ENCODE results near the gene ACRBP. TPM values are rescaled to one million over a fixed set of nuclear protein-coding genes. Genes with fewer than 3 reads are reported as not detected.
A peak's percentile ranks its signal among the peaks of the same experiment; 100 is the strongest.
"Not testable (repeated sequence)": the region's sequence is repeated elsewhere in the genome, so short reads cannot be mapped to it uniquely, and the experiment has no call there.

Gene ACRBP
- total RNA-seq, 1 experiment from 2014 or later = 0.77 TPM

DNA sequence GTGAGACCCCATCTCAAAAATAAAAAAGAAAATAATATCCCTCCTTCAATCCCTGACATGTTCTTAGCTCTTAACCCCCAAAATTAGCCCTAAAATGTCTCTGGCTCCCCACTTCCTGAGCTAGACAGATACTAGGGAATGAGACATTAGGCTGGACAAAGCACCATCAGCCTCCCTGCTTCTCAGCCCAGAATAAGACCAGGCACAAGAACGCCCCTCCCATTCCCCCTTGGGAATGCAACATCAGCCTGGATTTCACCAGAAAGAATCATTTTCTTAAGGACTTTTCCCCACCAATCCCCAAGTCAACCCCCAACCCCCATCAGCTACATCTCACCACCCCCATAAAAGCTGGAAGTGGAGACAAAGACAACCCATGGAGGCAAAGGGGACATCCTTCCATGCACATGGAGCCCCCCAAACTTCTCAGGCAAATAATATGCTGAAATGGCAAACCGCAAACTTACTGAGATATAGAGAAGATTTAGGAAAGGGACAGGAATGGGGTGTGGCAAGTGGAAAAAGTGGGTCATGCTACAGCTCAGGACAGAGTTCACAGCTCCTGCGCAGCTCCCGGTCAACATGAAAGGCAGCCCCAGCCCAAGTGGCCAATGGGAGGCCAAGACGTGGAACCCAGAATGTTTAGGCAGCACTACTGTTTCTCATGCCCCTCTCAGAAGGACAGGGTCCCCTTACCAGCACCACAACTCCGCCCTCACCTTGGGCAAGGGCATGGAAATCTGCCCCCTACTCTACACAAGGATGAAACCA lies 42.8 kb downstream of the ACRBP start:
- ChIA-PET POLR2A (ENCODE audit: unreplicated experiment) (no interaction called here), CTCF (no interaction called here)
- Histone ChIP-seq H3K79me2 (ENCODE audit: low read length) (peaks cover 68% of the 10 kb centered on the region), H3K36me3 (ENCODE audit: low read depth, low read length) (peaks cover 33% of the 10 kb centered on the region), H3K9me3 (ENCODE audit: low read length) (no peaks in the 10 kb centered on the region), H3K9ac (ENCODE audit: low read length) (peak overlapping the region; percentile 78; the same call in 1 of the 2 replicates), H3F3A (ENCODE audit: low read length, unreplicated experiment) (no peaks in the 10 kb centered on the region), H3K4me3 (ENCODE audit: low read length) (peak overlapping the region; percentile 94), H3K4me2 (ENCODE audit: low read length) (peak overlapping the region; percentile 91), H3K9me2 (replicated peaks; ENCODE audit: low read length) (no peaks in the 10 kb centered on the region), H3K27ac (ENCODE audit: low read length) (no peak overlapping the region), H3K4me1 (ENCODE audit: insufficient read depth, low read length) (peaks cover 27% of the 10 kb centered on the region), H3K27me3 (ENCODE audit: low read length) (no peaks in the 10 kb centered on the region), H4K20me1 (ENCODE audit: low read length) (peaks cover 31% of the 10 kb centered on the region), H2AFZ (ENCODE audit: low read length) (no peak overlapping the region)
- DNase-seq (no peak), ATAC-seq (no peak)
- BruUV-seq (replicated peaks) = no TSS peak
- intact Hi-C loops (cut with micrococcal nuclease) = no loop called here
- TF ChIP-seq, protein P1, sequence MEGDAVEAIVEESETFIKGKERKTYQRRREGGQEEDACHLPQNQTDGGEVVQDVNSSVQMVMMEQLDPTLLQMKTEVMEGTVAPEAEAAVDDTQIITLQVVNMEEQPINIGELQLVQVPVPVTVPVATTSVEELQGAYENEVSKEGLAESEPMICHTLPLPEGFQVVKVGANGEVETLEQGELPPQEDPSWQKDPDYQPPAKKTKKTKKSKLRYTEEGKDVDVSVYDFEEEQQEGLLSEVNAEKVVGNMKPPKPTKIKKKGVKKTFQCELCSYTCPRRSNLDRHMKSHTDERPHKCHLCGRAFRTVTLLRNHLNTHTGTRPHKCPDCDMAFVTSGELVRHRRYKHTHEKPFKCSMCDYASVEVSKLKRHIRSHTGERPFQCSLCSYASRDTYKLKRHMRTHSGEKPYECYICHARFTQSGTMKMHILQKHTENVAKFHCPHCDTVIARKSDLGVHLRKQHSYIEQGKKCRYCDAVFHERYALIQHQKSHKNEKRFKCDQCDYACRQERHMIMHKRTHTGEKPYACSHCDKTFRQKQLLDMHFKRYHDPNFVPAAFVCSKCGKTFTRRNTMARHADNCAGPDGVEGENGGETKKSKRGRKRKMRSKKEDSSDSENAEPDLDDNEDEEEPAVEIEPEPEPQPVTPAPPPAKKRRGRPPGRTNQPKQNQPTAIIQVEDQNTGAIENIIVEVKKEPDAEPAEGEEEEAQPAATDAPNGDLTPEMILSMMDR (conservative IDR thresholded peaks at IDR 0.05; ENCODE audit: low read depth, low read length) = no peak
- TF ChIP-seq EZH2phosphoT487 (IDR thresholded peaks at IDR 0.05; ENCODE audit: borderline replicate concordance, low read length) (no peak), EZH2 (IDR thresholded peaks at IDR 0.05; ENCODE audit: low read length, unreplicated experiment) (no peak)

- no peak overlapping the region for H3K27ac ChIP-seq (ENCODE audit: low read length)
- peaks cover 68% of the 10 kb centered on the region for H3K79me2 ChIP-seq (ENCODE audit: low read length)
- H3K9me3 ChIP-seq (ENCODE audit: low read length) = no peaks in the 10 kb centered on the region
- ChIA-PET POLR2A (ENCODE audit: unreplicated experiment) (no interaction called here), CTCF (no interaction called here)
- no peak overlapping the region for H3K9ac ChIP-seq (ENCODE audit: low read length)
- H3F3A ChIP-seq (ENCODE audit: low read length, unreplicated experiment) = no peaks in the 10 kb centered on the region
- no peak overlapping the region for H2AFZ ChIP-seq (ENCODE audit: low read length)
- TF ChIP-seq, protein P1 (conservative IDR thresholded peaks at IDR 0.05; ENCODE audit: low read depth, low read length) = no peak
- TF ChIP-seq EZH2phosphoT487 (IDR thresholded peaks at IDR 0.05; ENCODE audit: borderline replicate concordance, low read length) (no peak), EZH2 (IDR thresholded peaks at IDR 0.05; ENCODE audit: low read length, unreplicated experiment) (no peak)
- no peaks in the 10 kb centered on the region for H3K9me2 ChIP-seq (replicated peaks; ENCODE audit: low read length)
- no peak overlapping the region for H3K4me2 ChIP-seq (ENCODE audit: low read length)
- peaks cover 31% of the 10 kb centered on the region for H4K20me1 ChIP-seq (ENCODE audit: low read length)
- no peak overlapping the region for H3K4me3 ChIP-seq (ENCODE audit: low read length)
- peaks cover 43% of the 10 kb centered on the region for H3K36me3 ChIP-seq (ENCODE audit: low read depth, low read length)
- ATAC-seq (no peak), DNase-seq (no peak)
- no TSS peak for BruUV-seq (replicated peaks)
- peaks cover 23% of the 10 kb centered on the region for H3K4me1 ChIP-seq (ENCODE audit: insufficient read depth, low read length)
- intact Hi-C loops (cut with micrococcal nuclease) = no loop called here
- no peaks in the 10 kb centered on the region for H3K27me3 ChIP-seq (ENCODE audit: low read length)
Observed at GRCh38 chr12:6603095-6603567, 44.1 kb downstream of the ACRBP start.

GRCh38 chr12:6602526-6602925 lies 44.7 kb downstream of the ACRBP start:
- no peak overlapping the region for H2AFZ ChIP-seq (ENCODE audit: low read length)
- CTCF ChIA-PET = no interaction called here
- no peak overlapping the region for H3K9ac ChIP-seq (ENCODE audit: low read length)
- H3K9me2 ChIP-seq (replicated peaks; ENCODE audit: low read length) = no peaks in the 10 kb centered on the region
- no peak overlapping the region for H3K27ac ChIP-seq (ENCODE audit: low read length)
- H3K4me1 ChIP-seq (ENCODE audit: insufficient read depth, low read length) = peaks cover 17% of the 10 kb centered on the region
- ATAC-seq (no peak), DNase-seq (no peak)
- no peak overlapping the region for H3K4me2 ChIP-seq (ENCODE audit: low read length)
- POLR2A ChIA-PET (ENCODE audit: unreplicated experiment) = no interaction called here
- peaks cover 48% of the 10 kb centered on the region for H3K36me3 ChIP-seq (ENCODE audit: low read depth, low read length)
- H3K9me3 ChIP-seq (ENCODE audit: low read length) = no peaks in the 10 kb centered on the region
- peaks cover 31% of the 10 kb centered on the region for H4K20me1 ChIP-seq (ENCODE audit: low read length)
- intact Hi-C loops (cut with micrococcal nuclease) = no loop called here
- TF ChIP-seq EZH2 (IDR thresholded peaks at IDR 0.05; ENCODE audit: low read length, unreplicated experiment) = no peak
- TF ChIP-seq, protein P1 (conservative IDR thresholded peaks at IDR 0.05; ENCODE audit: low read depth, low read length) = no peak
- TF ChIP-seq EZH2phosphoT487 (IDR thresholded peaks at IDR 0.05; ENCODE audit: borderline replicate concordance, low read length) = no peak
- BruUV-seq (replicated peaks) = no TSS peak
- H3K79me2 ChIP-seq (ENCODE audit: low read length) = peaks cover 68% of the 10 kb centered on the region
- no peak overlapping the region for H3K4me3 ChIP-seq (ENCODE audit: low read length)
- no peaks in the 10 kb centered on the region for H3F3A ChIP-seq (ENCODE audit: low read length, unreplicated experiment)
- H3K27me3 ChIP-seq (ENCODE audit: low read length) = no peaks in the 10 kb centered on the region

DNA sequence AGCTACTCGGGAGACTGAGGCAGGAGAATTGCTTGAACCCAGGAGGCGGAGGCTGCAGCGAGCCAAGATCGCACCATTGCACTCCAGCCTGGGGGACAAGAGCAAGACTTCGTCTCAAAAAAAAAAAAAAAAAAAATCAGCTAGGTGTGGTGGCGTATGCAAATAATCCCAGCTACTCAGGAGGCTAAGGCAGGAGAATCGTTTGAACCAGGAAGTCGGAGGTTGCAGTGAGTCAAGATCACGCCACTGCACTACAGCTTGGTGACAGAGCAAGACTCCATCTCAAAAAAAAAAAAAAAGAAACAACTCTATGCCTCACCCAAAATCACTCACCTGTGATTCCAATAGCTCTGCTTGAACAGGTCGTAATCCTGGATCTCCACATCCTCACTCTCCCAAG lies 51.6 kb downstream of the ACRBP start:
- H3F3A ChIP-seq (ENCODE audit: low read length, unreplicated experiment); ATAC-seq; H3K4me2 ChIP-seq (ENCODE audit: low read length); H2AFZ ChIP-seq (ENCODE audit: low read length); H3K9me3 ChIP-seq (ENCODE audit: low read length); H3K4me1 ChIP-seq (ENCODE audit: insufficient read depth, low read length); CTCF ChIA-PET; H3K9me2 ChIP-seq (replicated peaks; ENCODE audit: low read length); H3K27me3 ChIP-seq (ENCODE audit: low read length); H3K9ac ChIP-seq (ENCODE audit: low read length); POLR2A ChIA-PET (ENCODE audit: unreplicated experiment); BruUV-seq (replicated peaks); H3K27ac ChIP-seq (ENCODE audit: low read length); H3K79me2 ChIP-seq (ENCODE audit: low read length); H4K20me1 ChIP-seq (ENCODE audit: low read length); DNase-seq; intact Hi-C loops (cut with micrococcal nuclease); H3K4me3 ChIP-seq (ENCODE audit: low read length): not testable (repeated sequence)
- H3K36me3 ChIP-seq (ENCODE audit: low read depth, low read length) = peaks cover 75% of the 10 kb centered on the region

Measured in PC-3 (cell line).